Measurements from ENCODE around the gene MFSD11. TPM values are rescaled to one million over a fixed set of nuclear protein-coding genes. Genes with fewer than 3 reads are reported as not detected.
A peak's percentile ranks its signal among the peaks of the same experiment; 100 is the strongest.
"Not testable (repeated sequence)": the region's sequence is repeated elsewhere in the genome, so short reads cannot be mapped to it uniquely, and the experiment has no call there.

The MFSD11 gene
- total RNA-seq, 1 donor from 2014 or later = 13.4 TPM

- ATAC-seq (peak; percentile 52), DNase-seq (ENCODE audit: low spot score) (peak; percentile 75)
Observed at GRCh38 chr17:76725580-76726230, 12.2 kb upstream of the MFSD11 start.

GRCh38 chr17:76726231-76726775 lies 11.6 kb upstream of the MFSD11 start, which contains the start of gene JMJD6:
JMJD6 (minus strand) TSS chr17:76726606; CDS start chr17:76726475, 131 bp downstream.
- DNase-seq (ENCODE audit: low spot score) (peak; percentile 98), ATAC-seq (peak; percentile 87)

- peak; percentile 87 for DNase-seq (ENCODE audit: low spot score)
- peak; percentile 71 for ATAC-seq
Observed at GRCh38 chr17:76726776-76727718, 10.9 kb upstream of the MFSD11 start, which contains the start of gene METTL23. METTL23 (plus strand) TSS chr17:76726839; CDS start chr17:76729711, 2,872 bp downstream.

GRCh38 chr17:76727745-76728456 lies 10.0 kb upstream of the MFSD11 start:
- DNase-seq (ENCODE audit: low spot score) (no peak), ATAC-seq (no peak)

- not testable (repeated sequence) for DNase-seq (ENCODE audit: low spot score); ATAC-seq
Observed at GRCh38 chr17:76731800-76732733, 5.9 kb upstream of the MFSD11 start.

- ATAC-seq = no peak
- DNase-seq (ENCODE audit: low spot score) = no peak
Observed at GRCh38 chr17:76732734-76733617, 4.9 kb upstream of the MFSD11 start.

GRCh38 chr17:76733618-76733957 lies 4.3 kb upstream of the MFSD11 start:
- no peak for ATAC-seq
- DNase-seq (ENCODE audit: low spot score) = no peak

- DNase-seq (ENCODE audit: low spot score) = no peak
- ATAC-seq = no peak
Observed at GRCh38 chr17:76734080-76734840, 3.7 kb upstream of the MFSD11 start.

- no peak for ATAC-seq
- no peak for DNase-seq (ENCODE audit: low spot score)
Observed at GRCh38 chr17:76735006-76735405, 2.9 kb upstream of the MFSD11 start.

- ATAC-seq = no peak
- DNase-seq (ENCODE audit: low spot score) = no peak
Observed at GRCh38 chr17:76735586-76736348, 2.2 kb upstream of the MFSD11 start.

GRCh38 chr17:76736349-76737081 lies 1.4 kb upstream of the MFSD11 start:
- DNase-seq (ENCODE audit: low spot score) = peak; percentile 83
- ATAC-seq = peak; percentile 57

- DNase-seq (ENCODE audit: low spot score) = peak; percentile 99
Observed at GRCh38 chr17:76737082-76737675, 740 bp upstream of the MFSD11 start, which contains the start of gene SRSF2. SRSF2 (minus strand) TSS chr17:76737331; CDS start chr17:76737160, 171 bp downstream.

GRCh38 chr17:76738468-76738850 lies 540 bp downstream of the MFSD11 start:
- DNase-seq (ENCODE audit: low spot score) (no peak), ATAC-seq (no peak)

More at GRCh38 chr17:76737082-76737675, 740 bp upstream of the MFSD11 start, which contains the start of gene SRSF2:
- ATAC-seq = peak; percentile 80

GRCh38 chr17:76739568-76740115 lies 1.7 kb downstream of the MFSD11 start:
- DNase-seq (ENCODE audit: low spot score); ATAC-seq: not testable (repeated sequence)

- no peak for DNase-seq (ENCODE audit: low spot score)
- no peak for ATAC-seq
Observed at GRCh38 chr17:76740329-76741118, 2.6 kb downstream of the MFSD11 start.
